HUDEP-2 (cell line): ENCODE data around the gene STYX.

Experiments used
- DNase-seq, 76 experiments: peaks; one replicate each; lab custom pipeline; 2025; ENCODE audit not compliant: unreplicated experiment in 76 of 76; lab: John Stamatoyannopoulos, UW

STYX gene

DNA sequence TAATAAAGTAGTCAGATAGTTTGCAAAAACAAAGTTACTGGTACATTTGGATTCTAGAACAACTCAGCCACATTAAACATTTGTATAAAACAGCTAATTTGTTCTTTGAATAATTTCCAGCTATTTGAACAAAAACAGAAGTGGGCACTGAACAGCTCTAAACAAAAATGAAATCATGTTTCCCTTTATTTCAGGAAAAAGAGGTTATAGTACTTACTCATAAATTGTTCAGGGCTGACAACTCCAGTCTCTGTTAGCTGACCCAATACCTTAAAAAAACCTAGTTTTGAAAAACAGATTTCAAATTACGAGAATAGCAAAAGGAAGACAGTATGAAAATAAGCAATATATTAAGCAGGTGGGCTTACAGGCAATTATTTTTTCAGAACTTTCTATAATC is 53.2 kb downstream of the STYX start:
- DNase-seq: no peak

DNA sequence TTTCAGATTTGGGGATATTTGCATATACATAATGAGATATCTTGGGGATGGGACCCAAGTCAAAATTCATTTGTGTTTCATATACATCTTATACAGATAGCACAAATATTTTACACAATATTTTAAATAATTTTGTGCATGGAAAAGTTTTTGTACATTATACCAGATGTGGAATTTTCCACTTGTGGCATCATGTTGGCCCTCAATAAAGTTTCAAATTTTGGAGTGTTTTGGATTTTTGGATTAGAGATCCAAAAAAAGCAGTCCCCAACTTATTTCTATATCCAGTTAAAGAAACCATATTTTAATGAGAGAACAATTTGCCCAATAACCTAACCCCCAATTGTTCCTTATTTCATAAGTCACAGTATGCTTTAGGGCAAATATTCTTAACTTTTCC is 56.9 kb downstream of the STYX start:
- DNase-seq: no peak

DNA sequence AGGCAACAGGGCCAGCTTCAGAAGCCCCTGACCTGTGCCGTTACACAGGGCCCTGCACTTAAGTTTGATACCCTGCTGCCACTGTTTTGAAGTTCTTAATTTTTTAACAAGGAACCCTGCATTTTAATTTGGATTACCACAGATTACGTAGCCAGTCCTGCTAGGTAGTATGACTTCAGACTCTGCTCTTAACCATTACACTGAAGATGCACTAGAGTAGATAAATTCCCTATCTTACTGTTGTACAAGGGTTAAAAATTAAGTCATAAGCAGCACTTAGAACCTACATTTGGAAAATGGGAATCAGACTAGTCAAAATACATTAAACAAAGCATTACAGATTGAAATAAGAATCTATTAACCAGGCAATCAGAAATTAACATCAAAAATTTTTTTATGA is 59.2 kb downstream of the STYX start:
- DNase-seq: peak in 1 of 76 experiments; percentile 38

GRCh38 chr14:52790011-52790755 is 60.2 kb downstream of the STYX start:
- DNase-seq: no peak

GRCh38 chr14:52790756-52791222 is 60.8 kb downstream of the STYX start:
- peak in 1 of 76 experiments; percentile 25 for DNase-seq

GRCh38 chr14:52791223-52792096 is 61.5 kb downstream of the STYX start, which contains the start of gene GNPNAT1:
TSS of gene GNPNAT1 (minus strand) at chr14:52791607. CDS start at chr14:52784650, 6,957 bp downstream.
- peak in 75 of 76 experiments; percentile 13 to 94 (median 87) for DNase-seq

DNA sequence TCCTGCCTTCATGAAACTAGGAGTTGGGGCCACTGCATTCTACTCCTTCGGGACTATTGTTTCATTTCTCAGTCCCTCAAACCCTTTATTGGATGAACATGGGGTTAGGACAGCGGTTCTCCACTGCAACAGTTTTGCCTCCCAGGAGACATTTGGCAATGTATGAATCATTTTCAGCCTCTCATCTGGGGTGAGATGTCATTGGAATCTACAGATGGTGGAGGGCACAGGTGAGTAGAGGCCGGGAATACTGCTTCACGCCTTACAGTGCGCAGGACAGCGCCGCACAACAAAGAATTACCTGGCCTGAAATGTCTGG is 62.1 kb downstream of the STYX start:
- no peak for DNase-seq

GRCh38 chr14:52793061-52793460 is 63.1 kb downstream of the STYX start:
- no peak for DNase-seq

DNA sequence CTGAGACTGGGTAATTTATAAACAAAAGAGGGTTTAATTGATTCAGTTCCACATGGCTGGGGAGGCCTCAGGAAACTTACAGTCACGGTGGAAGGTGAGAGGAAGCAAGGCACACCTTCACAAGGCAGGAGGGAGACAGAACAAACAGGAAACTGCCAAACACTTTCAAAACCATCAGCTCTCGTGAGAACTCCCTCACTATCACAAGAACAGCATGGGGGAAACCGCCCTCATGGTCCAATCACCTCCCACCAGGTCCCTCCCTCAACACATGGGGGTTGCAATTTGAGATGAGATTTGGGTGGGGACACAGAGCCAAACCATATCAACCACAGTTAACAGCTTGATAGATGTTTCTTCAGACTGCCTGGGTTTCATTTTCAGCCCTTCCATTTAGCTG is 67.7 kb downstream of the STYX start:
- no peak for DNase-seq

GRCh38 chr14:52798826-52799225 is 68.9 kb downstream of the STYX start:
- no peak for DNase-seq

GRCh38 chr14:52801014-52801712 is 71.2 kb downstream of the STYX start:
- DNase-seq: no peak

DNA sequence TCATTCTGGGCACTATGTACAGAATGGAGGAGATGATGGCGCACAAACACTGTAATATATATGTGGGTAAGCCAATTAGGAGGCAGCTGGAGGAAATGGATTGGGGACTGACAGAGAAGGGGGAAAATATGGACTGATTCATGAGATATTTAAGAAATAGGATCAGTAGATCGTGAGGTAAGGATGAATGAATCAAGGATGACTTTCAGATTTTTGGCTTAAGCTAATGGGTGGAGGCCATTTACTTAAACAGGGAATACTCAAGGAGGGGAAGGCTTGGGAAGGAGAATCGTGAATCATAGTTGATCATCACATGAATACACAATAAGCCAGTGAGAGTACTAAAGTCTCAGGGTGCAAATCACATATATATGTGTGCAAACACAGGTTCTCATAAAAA is 72.6 kb downstream of the STYX start:
- no peak for DNase-seq

GRCh38 chr14:52806115-52806514 is 76.1 kb downstream of the STYX start:
- no peak for DNase-seq

DNA sequence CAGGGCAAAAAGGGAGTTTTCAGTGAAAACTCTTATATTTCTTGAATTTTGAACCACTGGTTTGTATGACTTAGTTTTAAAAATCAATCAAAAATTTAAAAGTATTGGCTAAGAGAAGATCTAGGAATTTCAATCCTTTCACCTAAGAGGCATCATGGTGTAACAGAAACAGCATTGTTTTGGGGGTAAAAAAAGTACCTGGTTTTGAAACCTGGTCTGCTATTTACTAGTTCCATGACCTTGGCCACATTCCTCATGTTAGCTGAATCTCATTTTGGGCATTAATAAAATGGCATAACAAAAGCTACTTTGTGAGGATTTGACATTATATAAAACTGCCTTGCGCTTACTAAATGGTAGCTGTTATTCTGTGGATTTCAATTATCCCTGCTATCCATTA is 78.1 kb downstream of the STYX start:
- no peak for DNase-seq

GRCh38 chr14:52821805-52822250 is 91.9 kb downstream of the STYX start:
- no peak for DNase-seq

DNA sequence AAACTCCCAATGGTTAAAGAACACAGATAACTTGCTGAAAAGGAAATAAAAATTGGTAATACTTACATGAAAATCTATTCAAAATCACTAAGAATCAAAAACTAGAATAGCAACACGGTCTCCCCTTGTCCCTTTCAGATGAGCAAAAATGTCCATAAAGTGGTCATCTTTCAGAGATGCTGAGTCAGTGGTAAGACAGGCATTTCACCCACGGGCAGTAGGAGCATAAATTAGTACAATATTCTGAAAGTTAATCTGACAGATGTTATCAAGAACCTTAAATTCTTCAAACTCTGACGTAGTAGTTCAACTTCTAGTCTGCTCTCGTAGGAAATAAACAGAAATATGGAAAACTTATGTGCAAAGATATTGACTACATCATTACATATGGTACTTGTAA is 94.5 kb downstream of the STYX start:
- no peak for DNase-seq
